ENCODE data around the gene PEX1.

Gene PEX1

GRCh38 chr7:92498557-92498956, 29.8 kb downstream of the PEX1 start:
- H2BK120ac ChIP-seq (ENCODE audit: low read depth, low read length): no peak overlapping the region
- no peak overlapping the region for H2AK5ac ChIP-seq (ENCODE audit: low read length, severe bottlenecking)
- no peaks in the 10 kb centered on the region for H3K9me3 ChIP-seq (ENCODE audit: control insufficient read depth, low read length)
- no peak overlapping the region for H2BK5ac ChIP-seq (ENCODE audit: low read depth, low read length, poor library complexity, severe bottlenecking)
- WGBS: 96% methylated on average over 2 of the region's 2 CpGs
- no peaks in the 10 kb centered on the region for H3K27me3 ChIP-seq (ENCODE audit: control insufficient read depth in 1 of 2, insufficient read depth in 1 of 2, low read length in 2 of 2)
- H3K79me1 ChIP-seq (replicated peaks; ENCODE audit: low read length, poor library complexity, severe bottlenecking): no peaks in the 10 kb centered on the region
- H2AFZ ChIP-seq (ENCODE audit: low read depth, low read length): no peak overlapping the region
- no peak overlapping the region for H3K9ac ChIP-seq (ENCODE audit: low read length)
- H4K91ac ChIP-seq (ENCODE audit: low read length): no peak overlapping the region
- H2BK15ac ChIP-seq (ENCODE audit: low read depth, poor library complexity, severe bottlenecking): no peak overlapping the region
- H3K4me1 ChIP-seq (ENCODE audit: control insufficient read depth, insufficient read depth, low read depth, low read length): no peaks in the 10 kb centered on the region
- no peak overlapping the region for H3K4ac ChIP-seq (ENCODE audit: low read depth in 1 of 2, low read length in 2 of 2)
- no peak overlapping the region for H3K18ac ChIP-seq (ENCODE audit: low read depth in 1 of 2, low read length in 2 of 2)
- DNase-seq: no peak
- H3K14ac ChIP-seq (ENCODE audit: low read length in 2 of 2): no peak overlapping the region
- peaks cover 5 to 83% of the 10 kb centered on the region in 2 experiments for H3K36me3 ChIP-seq (ENCODE audit: control insufficient read depth in 1 of 2, insufficient read depth in 2 of 2, low read depth in 1 of 2, low read length in 2 of 2)
- no peak overlapping the region for H3K4me3 ChIP-seq (ENCODE audit: insufficient read depth in 1 of 2, low read depth in 1 of 2, low read length in 2 of 2)
- no peak overlapping the region for H3K23ac ChIP-seq (ENCODE audit: low read length in 2 of 2)
- H3K4me2 ChIP-seq (ENCODE audit: low read length, poor library complexity, severe bottlenecking): no peak overlapping the region
- H4K8ac ChIP-seq (ENCODE audit: low read length): no peak overlapping the region
- H2BK12ac ChIP-seq (ENCODE audit: low read length in 2 of 2): no peak overlapping the region
- H3K27ac ChIP-seq (ENCODE audit: low read length, poor library complexity, severe bottlenecking): no peak overlapping the region

- no peak overlapping the region for H2BK5ac ChIP-seq (ENCODE audit: low read depth, low read length, poor library complexity, severe bottlenecking)
- no peak overlapping the region for H2BK120ac ChIP-seq (ENCODE audit: low read depth, low read length)
- H3K4ac ChIP-seq (ENCODE audit: low read depth in 1 of 2, low read length in 2 of 2): no peak overlapping the region
- H2AK5ac ChIP-seq (ENCODE audit: low read length, severe bottlenecking): no peak overlapping the region
- no peak overlapping the region for H4K8ac ChIP-seq (ENCODE audit: low read length)
- no peaks in the 10 kb centered on the region for H3K9me3 ChIP-seq (ENCODE audit: control insufficient read depth, low read length)
- no peaks in the 10 kb centered on the region for H3K4me1 ChIP-seq (ENCODE audit: control insufficient read depth, insufficient read depth, low read depth, low read length)
- H3K27me3 ChIP-seq (ENCODE audit: control insufficient read depth in 1 of 2, insufficient read depth in 1 of 2, low read length in 2 of 2): no peaks in the 10 kb centered on the region
- H3K4me3 ChIP-seq (ENCODE audit: insufficient read depth in 1 of 2, low read depth in 1 of 2, low read length in 2 of 2): no peak overlapping the region
- no peak overlapping the region for H3K4me2 ChIP-seq (ENCODE audit: low read length, poor library complexity, severe bottlenecking)
- no peak overlapping the region for H3K27ac ChIP-seq (ENCODE audit: low read length, poor library complexity, severe bottlenecking)
- H3K14ac ChIP-seq (ENCODE audit: low read length in 2 of 2): no peak overlapping the region
- WGBS: 90% methylated on average over 2 of the region's 2 CpGs
- H2AFZ ChIP-seq (ENCODE audit: low read depth, low read length): no peak overlapping the region
- DNase-seq: peak; percentile 12
- H3K79me1 ChIP-seq (replicated peaks; ENCODE audit: low read length, poor library complexity, severe bottlenecking): no peaks in the 10 kb centered on the region
- no peak overlapping the region for H2BK12ac ChIP-seq (ENCODE audit: low read length in 2 of 2)
- no peak overlapping the region for H4K91ac ChIP-seq (ENCODE audit: low read length)
- H3K9ac ChIP-seq (ENCODE audit: low read length): no peak overlapping the region
- H3K36me3 ChIP-seq (ENCODE audit: control insufficient read depth in 1 of 2, insufficient read depth in 2 of 2, low read depth in 1 of 2, low read length in 2 of 2): peaks cover 13 to 83% of the 10 kb centered on the region in 2 experiments
- no peak overlapping the region for H3K18ac ChIP-seq (ENCODE audit: low read depth in 1 of 2, low read length in 2 of 2)
- no peak overlapping the region for H3K23ac ChIP-seq (ENCODE audit: low read length in 2 of 2)
- no peak overlapping the region for H2BK15ac ChIP-seq (ENCODE audit: low read depth, poor library complexity, severe bottlenecking)
These were observed 31.4 kb downstream of the PEX1 start for GRCh38 chr7:92496876-92497275.

- no peak overlapping the region for H2BK15ac ChIP-seq (ENCODE audit: low read depth, poor library complexity, severe bottlenecking)
- no peak overlapping the region for H3K23ac ChIP-seq (ENCODE audit: low read length in 2 of 2)
- H3K14ac ChIP-seq (ENCODE audit: low read length in 2 of 2): no peak overlapping the region
- H3K4ac ChIP-seq (ENCODE audit: low read depth in 1 of 2, low read length in 2 of 2): no peak overlapping the region
- no peak overlapping the region for H4K8ac ChIP-seq (ENCODE audit: low read length)
- H3K27me3 ChIP-seq (ENCODE audit: control insufficient read depth in 1 of 2, insufficient read depth in 1 of 2, low read length in 2 of 2): no peaks in the 10 kb centered on the region
- H3K79me1 ChIP-seq (replicated peaks; ENCODE audit: low read length, poor library complexity, severe bottlenecking): no peaks in the 10 kb centered on the region
- no peak overlapping the region for H4K91ac ChIP-seq (ENCODE audit: low read length)
- no peak overlapping the region for H3K9ac ChIP-seq (ENCODE audit: low read length)
- H2AK5ac ChIP-seq (ENCODE audit: low read length, severe bottlenecking): no peak overlapping the region
- H2AFZ ChIP-seq (ENCODE audit: low read depth, low read length): no peak overlapping the region
- H3K9me3 ChIP-seq (ENCODE audit: control insufficient read depth, low read length): no peaks in the 10 kb centered on the region
- H3K4me1 ChIP-seq (ENCODE audit: control insufficient read depth, insufficient read depth, low read depth, low read length): no peaks in the 10 kb centered on the region
- H3K4me3 ChIP-seq (ENCODE audit: insufficient read depth in 1 of 2, low read depth in 1 of 2, low read length in 2 of 2): no peak overlapping the region
- DNase-seq: no peak
- H3K4me2 ChIP-seq (ENCODE audit: low read length, poor library complexity, severe bottlenecking): no peak overlapping the region
- no peak overlapping the region for H2BK120ac ChIP-seq (ENCODE audit: low read depth, low read length)
- no peak overlapping the region for H2BK5ac ChIP-seq (ENCODE audit: low read depth, low read length, poor library complexity, severe bottlenecking)
- 100% methylated on average over 1 of the region's 1 CpG for WGBS
- no peak overlapping the region for H3K18ac ChIP-seq (ENCODE audit: low read depth in 1 of 2, low read length in 2 of 2)
- no peak overlapping the region for H3K27ac ChIP-seq (ENCODE audit: low read length, poor library complexity, severe bottlenecking)
- H2BK12ac ChIP-seq (ENCODE audit: low read length in 2 of 2): no peak overlapping the region
- peaks cover 11 to 88% of the 10 kb centered on the region in 2 experiments for H3K36me3 ChIP-seq (ENCODE audit: control insufficient read depth in 1 of 2, insufficient read depth in 2 of 2, low read depth in 1 of 2, low read length in 2 of 2)
These were observed 38.7 kb downstream of the PEX1 start for GRCh38 chr7:92489634-92490033.

GRCh38 chr7:92487804-92488203, 40.5 kb downstream of the PEX1 start:
- Histone ChIP-seq H3K4me1 (ENCODE audit: control insufficient read depth, insufficient read depth, low read depth, low read length) (no peaks in the 10 kb centered on the region), H3K27me3 (ENCODE audit: control insufficient read depth in 1 of 2, insufficient read depth in 1 of 2, low read length in 2 of 2) (no peaks in the 10 kb centered on the region)

More at GRCh38 chr7:92487804-92488203, 40.5 kb downstream of the PEX1 start:
- H4K8ac ChIP-seq (ENCODE audit: low read length): no peak overlapping the region
- H4K91ac ChIP-seq (ENCODE audit: low read length): no peak overlapping the region
- H3K9me3 ChIP-seq (ENCODE audit: control insufficient read depth, low read length): no peaks in the 10 kb centered on the region
- H2BK15ac ChIP-seq (ENCODE audit: low read depth, poor library complexity, severe bottlenecking): no peak overlapping the region
- no peaks in the 10 kb centered on the region for H3K79me1 ChIP-seq (replicated peaks; ENCODE audit: low read length, poor library complexity, severe bottlenecking)
- no peak overlapping the region for H3K14ac ChIP-seq (ENCODE audit: low read length in 2 of 2)
- H3K23ac ChIP-seq (ENCODE audit: low read length in 2 of 2): no peak overlapping the region
- H3K27ac ChIP-seq (ENCODE audit: low read length, poor library complexity, severe bottlenecking): no peak overlapping the region
- H3K4me3 ChIP-seq (ENCODE audit: insufficient read depth in 1 of 2, low read depth in 1 of 2, low read length in 2 of 2): no peak overlapping the region
- H3K4ac ChIP-seq (ENCODE audit: low read depth in 1 of 2, low read length in 2 of 2): no peak overlapping the region
- H3K36me3 ChIP-seq (ENCODE audit: control insufficient read depth in 1 of 2, insufficient read depth in 2 of 2, low read depth in 1 of 2, low read length in 2 of 2): peaks cover 11 to 71% of the 10 kb centered on the region in 2 experiments
- DNase-seq: no peak
- no peak overlapping the region for H3K4me2 ChIP-seq (ENCODE audit: low read length, poor library complexity, severe bottlenecking)
- H2AFZ ChIP-seq (ENCODE audit: low read depth, low read length): no peak overlapping the region
- no peak overlapping the region for H3K9ac ChIP-seq (ENCODE audit: low read length)
- H2AK5ac ChIP-seq (ENCODE audit: low read length, severe bottlenecking): no peak overlapping the region
- H3K18ac ChIP-seq (ENCODE audit: low read depth in 1 of 2, low read length in 2 of 2): no peak overlapping the region
- H2BK5ac ChIP-seq (ENCODE audit: low read depth, low read length, poor library complexity, severe bottlenecking): no peak overlapping the region
- H2BK120ac ChIP-seq (ENCODE audit: low read depth, low read length): no peak overlapping the region
- H2BK12ac ChIP-seq (ENCODE audit: low read length in 2 of 2): no peak overlapping the region

Measured in mesenchymal stem cell (in vitro differentiated cells and primary cell).